Activated CD4-positive, alpha-beta T cell treated with anti-CD3 and anti-CD28 coated beads, Interleukin-2, amount 50 U/mL, for 1 hour (primary cell): ENCODE measurements around the gene A1BG.
"Not testable (repeated sequence)": the region's sequence is repeated elsewhere in the genome, so short reads cannot be mapped to it uniquely, and the experiment has no call there.

Experiments
- DNase-seq: peaks from one replicate; pipeline ENCODE4 v3.0.0-alpha.2; 2020

Gene A1BG

GRCh38 chr19:58356766-58357480 is 3.6 kb upstream of the A1BG start:
- DNase-seq = no peak

GRCh38 chr19:58355908-58356765 is 2.8 kb upstream of the A1BG start:
- peak; percentile 33 for DNase-seq

- no peak for DNase-seq
These were observed 2.0 kb upstream of the A1BG start for GRCh38 chr19:58355215-58355796.

GRCh38 chr19:58354478-58355030 is 1.3 kb upstream of the A1BG start:
- DNase-seq = no peak

GRCh38 chr19:58353717-58354477 is 605 bp upstream of the A1BG start:
- DNase-seq = no peak

- DNase-seq = no peak
These were observed 1.1 kb downstream of the A1BG start for GRCh38 chr19:58351990-58352755.

- DNase-seq = no peak
These were observed 1.8 kb downstream of the A1BG start for GRCh38 chr19:58351558-58351878.

GRCh38 chr19:58350871-58351557 is 2.3 kb downstream of the A1BG start:
- no peak for DNase-seq

- no peak for DNase-seq
These were observed 3.1 kb downstream of the A1BG start for GRCh38 chr19:58350001-58350861.

GRCh38 chr19:58349590-58349989 is 3.7 kb downstream of the A1BG start:
- no peak for DNase-seq

GRCh38 chr19:58348080-58348479 is 5.2 kb downstream of the A1BG start:
- DNase-seq = not testable (repeated sequence)

- peak; percentile 57 for DNase-seq
These were observed 6.0 kb downstream of the A1BG start for GRCh38 chr19:58346961-58347929.

- DNase-seq = no peak
These were observed 7.7 kb downstream of the A1BG start for GRCh38 chr19:58345558-58345957.

- no peak for DNase-seq
These were observed 14.3 kb downstream of the A1BG start for GRCh38 chr19:58338825-58339558.

- no peak for DNase-seq
These were observed 15.0 kb downstream of the A1BG start for GRCh38 chr19:58338336-58338735.

- DNase-seq = no peak
These were observed 16.5 kb downstream of the A1BG start for GRCh38 chr19:58336820-58337219.

GRCh38 chr19:58336216-58336615 is 17.1 kb downstream of the A1BG start:
- no peak for DNase-seq

GRCh38 chr19:58335630-58336029 is 17.7 kb downstream of the A1BG start:
- DNase-seq = no peak
